OCI-LY3 (cell line): ENCODE measurements around the gene NUDT7.

Source experiments
- EZH2phosphoT487 ChIP-seq: fragments of 200-600 bp; shearing (Covaris generic); IDR thresholded peaks from 2 replicates; pipeline ENCODE4 v1.6.1; 2018; ENCODE audit warnings: antibody characterized with exemption, mixed run types, low read depth
- TF ChIP-seq, protein P1 (sequence below): fragments of 200-600, 300-600 bp; sonication (generic); IDR thresholded peaks from 2 replicates; pipeline ENCODE4 v1.5.1; 2014; ENCODE audit warnings: antibody characterized with exemption, low read length, low read depth

DNA sequence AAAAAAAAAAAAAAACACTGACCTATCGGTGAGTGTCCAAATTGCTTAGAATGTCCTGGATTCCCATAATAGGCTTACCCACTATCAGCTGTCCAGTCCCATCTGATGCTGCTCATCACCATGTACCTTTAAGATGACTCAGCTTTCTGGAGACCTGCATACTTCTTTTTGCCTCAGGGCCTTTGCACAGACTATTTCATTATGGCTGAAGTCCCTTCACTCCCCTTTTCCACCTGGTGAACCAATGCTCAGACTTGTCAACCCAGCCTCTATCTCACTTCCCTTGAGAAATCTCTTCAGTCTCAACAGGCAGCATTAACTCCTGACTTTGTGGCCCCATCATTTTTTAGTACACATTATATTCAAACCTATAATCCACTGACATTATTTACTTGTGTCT lies 29.7 kb upstream of the NUDT7 start:
- TF ChIP-seq, protein P1, sequence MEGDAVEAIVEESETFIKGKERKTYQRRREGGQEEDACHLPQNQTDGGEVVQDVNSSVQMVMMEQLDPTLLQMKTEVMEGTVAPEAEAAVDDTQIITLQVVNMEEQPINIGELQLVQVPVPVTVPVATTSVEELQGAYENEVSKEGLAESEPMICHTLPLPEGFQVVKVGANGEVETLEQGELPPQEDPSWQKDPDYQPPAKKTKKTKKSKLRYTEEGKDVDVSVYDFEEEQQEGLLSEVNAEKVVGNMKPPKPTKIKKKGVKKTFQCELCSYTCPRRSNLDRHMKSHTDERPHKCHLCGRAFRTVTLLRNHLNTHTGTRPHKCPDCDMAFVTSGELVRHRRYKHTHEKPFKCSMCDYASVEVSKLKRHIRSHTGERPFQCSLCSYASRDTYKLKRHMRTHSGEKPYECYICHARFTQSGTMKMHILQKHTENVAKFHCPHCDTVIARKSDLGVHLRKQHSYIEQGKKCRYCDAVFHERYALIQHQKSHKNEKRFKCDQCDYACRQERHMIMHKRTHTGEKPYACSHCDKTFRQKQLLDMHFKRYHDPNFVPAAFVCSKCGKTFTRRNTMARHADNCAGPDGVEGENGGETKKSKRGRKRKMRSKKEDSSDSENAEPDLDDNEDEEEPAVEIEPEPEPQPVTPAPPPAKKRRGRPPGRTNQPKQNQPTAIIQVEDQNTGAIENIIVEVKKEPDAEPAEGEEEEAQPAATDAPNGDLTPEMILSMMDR = no peak
- TF ChIP-seq EZH2phosphoT487 = no peak
